GM18870 (cell line): ENCODE measurements around the gene EN1.

Source experiments
- ATAC-seq: cut with Tn5 transposase; IDR thresholded peaks from one replicate; pipeline ENCODE4 v1.9.1; 2021; ENCODE audit warnings: moderate library complexity; ENCODE audit not compliant: unreplicated experiment

Gene EN1

GRCh38 chr2:118856330-118856977, 9.0 kb upstream of the EN1 start:
- no peak for ATAC-seq

- ATAC-seq, result peak; percentile 89
Measured at GRCh38 chr2:118855451-118856279, 8.2 kb upstream of the EN1 start.

- ATAC-seq, result no peak
Measured at GRCh38 chr2:118854507-118855345, 7.3 kb upstream of the EN1 start.

- ATAC-seq, result no peak
Measured at GRCh38 chr2:118853651-118854291, 6.3 kb upstream of the EN1 start.

- no peak for ATAC-seq
Measured at GRCh38 chr2:118853129-118853640, 5.7 kb upstream of the EN1 start.

- ATAC-seq, result no peak
Measured at GRCh38 chr2:118852605-118853128, 5.2 kb upstream of the EN1 start.

- no peak for ATAC-seq
Measured at GRCh38 chr2:118851650-118852049, 4.2 kb upstream of the EN1 start.

- ATAC-seq, result no peak
Measured at GRCh38 chr2:118850901-118851415, 3.5 kb upstream of the EN1 start.

- no peak for ATAC-seq
Measured at GRCh38 chr2:118850168-118850900, 2.9 kb upstream of the EN1 start.

GRCh38 chr2:118849226-118850167, 2.0 kb upstream of the EN1 start:
- ATAC-seq, result no peak

- ATAC-seq, result no peak
Measured at GRCh38 chr2:118848381-118849225, 1.2 kb upstream of the EN1 start.

GRCh38 chr2:118847762-118848172, 319 bp upstream of the EN1 start:
- ATAC-seq, result no peak

GRCh38 chr2:118846442-118846952, 951 bp downstream of the EN1 start:
- ATAC-seq, result no peak

GRCh38 chr2:118845522-118846441, 1.7 kb downstream of the EN1 start:
- no peak for ATAC-seq

- no peak for ATAC-seq
Measured at GRCh38 chr2:118845005-118845521, 2.4 kb downstream of the EN1 start.
